Memory B cell (primary cell): ENCODE measurements around the gene LRRC32.

ENCODE experiments used
- ATAC-seq: fragments of 150-1000 bp; cut with Tn5 transposase; 2 replicates; pipeline ENCODE4 v1.10.0; 2021; ENCODE audit warnings: low read depth, mild to moderate bottlenecking, moderate library complexity
- DNase-seq, 2 donors: peaks; one replicate each; pipeline ENCODE4 v3.0.0; 2022; ENCODE audit warnings: low spot score in 2 of 2
- H3K27ac Mint-ChIP-seq: one replicate; pipeline ENCODE4 v1.8.0; 2022; ENCODE audit warnings: mild to moderate bottlenecking, moderate library complexity, mixed read lengths
- H3K27me3 Mint-ChIP-seq: one replicate; pipeline ENCODE4 v1.8.0; 2022; ENCODE audit warnings: mixed read lengths
- H3K36me3 Mint-ChIP-seq: one replicate; pipeline ENCODE4 v1.8.0; 2022; ENCODE audit warnings: mild to moderate bottlenecking, mixed read lengths
- H3K4me1 Mint-ChIP-seq: one replicate; pipeline ENCODE4 v1.8.0; 2022; ENCODE audit warnings: mixed read lengths
- H3K4me3 Mint-ChIP-seq: one replicate; pipeline ENCODE4 v1.8.0; 2022; ENCODE audit warnings: mild to moderate bottlenecking, moderate library complexity, mixed read lengths
- H3K9me3 Mint-ChIP-seq: one replicate; pipeline ENCODE4 v1.8.0; 2022; ENCODE audit warnings: mixed read lengths

Gene LRRC32

GRCh38 chr11:76667856-76668255, 2.7 kb downstream of the LRRC32 start:
- no peak for DNase-seq
- Mint-ChIP-seq H3K27ac (no peak overlapping the region), H3K9me3 (no peaks in the 10 kb centered on the region), H3K4me3 (no peak overlapping the region), H3K4me1 (peaks cover 58% of the 10 kb centered on the region), H3K27me3 (peaks cover 37% of the 10 kb centered on the region), H3K36me3 (no peaks in the 10 kb centered on the region)
- no peak for ATAC-seq

- no peak for ATAC-seq
- H3K27me3 Mint-ChIP-seq: peaks cover 38% of the 10 kb centered on the region
Measured at GRCh38 chr11:76667271-76667818, 3.2 kb downstream of the LRRC32 start.

GRCh38 chr11:76666830-76667229, 3.7 kb downstream of the LRRC32 start:
- Mint-ChIP-seq H3K36me3 (no peaks in the 10 kb centered on the region), H3K9me3 (no peaks in the 10 kb centered on the region), H3K27ac (no peak overlapping the region), H3K27me3 (peaks cover 38% of the 10 kb centered on the region), H3K4me3 (no peak overlapping the region), H3K4me1 (peaks cover 54% of the 10 kb centered on the region)
- DNase-seq (no peak), ATAC-seq (no peak)

More at GRCh38 chr11:76667271-76667818, 3.2 kb downstream of the LRRC32 start:
- Mint-ChIP-seq H3K36me3 (no peaks in the 10 kb centered on the region), H3K4me3 (no peak overlapping the region), H3K4me1 (peaks cover 56% of the 10 kb centered on the region), H3K27ac (no peak overlapping the region), H3K9me3 (no peaks in the 10 kb centered on the region)
- no peak for DNase-seq

DNA sequence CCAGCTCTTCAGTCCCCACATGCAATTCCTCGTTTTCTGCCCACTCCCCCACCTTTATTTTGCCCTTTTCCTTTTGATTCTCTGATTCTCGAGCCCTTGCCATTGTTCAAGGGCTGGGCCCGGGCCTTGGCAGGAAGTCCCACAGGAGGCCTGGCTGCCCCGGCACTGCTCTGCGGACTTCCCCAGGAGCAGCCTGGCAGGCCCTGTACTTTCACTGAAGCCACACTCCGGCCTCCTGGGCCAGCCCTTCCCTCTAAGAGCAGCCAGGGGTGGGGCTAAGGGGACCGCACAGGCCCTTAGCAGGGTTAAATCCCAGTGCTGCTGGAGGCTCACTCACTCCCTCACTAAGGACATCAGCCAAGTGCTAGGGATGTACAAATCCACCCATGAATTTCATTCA, 4.1 kb downstream of the LRRC32 start:
- H3K4me1 Mint-ChIP-seq: peaks cover 50% of the 10 kb centered on the region
- no peak overlapping the region for H3K4me3 Mint-ChIP-seq
- H3K27me3 Mint-ChIP-seq: peaks cover 38% of the 10 kb centered on the region
- no peak overlapping the region for H3K27ac Mint-ChIP-seq
- no peaks in the 10 kb centered on the region for H3K36me3 Mint-ChIP-seq
- no peaks in the 10 kb centered on the region for H3K9me3 Mint-ChIP-seq
- DNase-seq (no peak), ATAC-seq (peak; percentile 23)

DNA sequence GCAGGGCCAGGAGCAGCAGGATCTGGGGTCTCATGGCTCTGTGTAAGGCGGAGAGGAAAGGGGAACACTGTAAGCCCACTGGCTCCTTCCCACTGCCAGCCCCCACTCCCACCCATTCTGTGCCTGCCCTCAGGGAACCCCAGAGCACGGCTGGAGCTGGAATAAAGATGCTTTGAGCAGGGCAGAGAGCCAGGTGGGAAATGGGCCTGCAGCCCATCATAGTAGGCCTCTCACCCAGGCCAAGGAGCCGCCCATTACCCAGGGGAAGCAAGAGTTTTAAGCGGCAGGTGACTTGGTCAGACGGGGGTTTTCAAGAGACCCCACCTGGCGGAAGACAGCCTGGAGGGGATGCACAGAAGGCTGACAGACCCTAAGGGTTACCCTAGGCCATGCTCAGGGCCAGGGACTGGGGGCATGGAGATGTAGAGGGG, 4.6 kb downstream of the LRRC32 start:
- Mint-ChIP-seq H3K9me3 (no peaks in the 10 kb centered on the region), H3K27me3 (peaks cover 37% of the 10 kb centered on the region), H3K27ac (no peak overlapping the region), H3K36me3 (no peaks in the 10 kb centered on the region), H3K4me1 (peaks cover 46% of the 10 kb centered on the region), H3K4me3 (no peak overlapping the region)
- DNase-seq (no peak), ATAC-seq (no peak)

DNA sequence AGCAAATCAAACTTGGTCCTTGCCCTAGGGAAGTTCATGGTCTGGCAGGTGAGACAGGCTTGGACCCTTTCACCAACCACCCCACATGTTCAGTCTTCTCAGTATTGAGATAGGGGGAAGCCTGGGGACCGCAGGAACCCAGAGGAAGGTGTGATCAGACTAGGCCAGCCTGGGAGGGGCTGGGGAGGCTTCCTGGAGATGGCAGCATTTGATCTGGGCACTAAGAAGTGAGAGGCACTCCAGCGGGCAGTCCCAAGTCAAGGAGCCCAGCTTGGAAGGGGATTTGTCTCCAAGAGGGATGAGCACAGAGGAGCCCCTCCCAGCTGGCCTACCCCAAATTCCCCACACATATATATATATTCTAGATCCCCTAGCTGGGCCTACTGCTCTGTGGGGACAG, 5.4 kb downstream of the LRRC32 start:
- H3K36me3 Mint-ChIP-seq: no peaks in the 10 kb centered on the region
- DNase-seq: no peak
- peaks cover 46% of the 10 kb centered on the region for H3K4me1 Mint-ChIP-seq
- peak; percentile 26 for ATAC-seq
- H3K27me3 Mint-ChIP-seq: peaks cover 37% of the 10 kb centered on the region
- H3K4me3 Mint-ChIP-seq: no peak overlapping the region
- no peak overlapping the region for H3K27ac Mint-ChIP-seq
- H3K9me3 Mint-ChIP-seq: no peaks in the 10 kb centered on the region

- Mint-ChIP-seq H3K27ac (no peak overlapping the region), H3K9me3 (no peaks in the 10 kb centered on the region), H3K4me3 (no peak overlapping the region), H3K27me3 (peaks cover 33% of the 10 kb centered on the region), H3K4me1 (peaks cover 42% of the 10 kb centered on the region), H3K36me3 (no peaks in the 10 kb centered on the region)
- ATAC-seq: peak; percentile 69
- DNase-seq: no peak
Measured at GRCh38 chr11:76664578-76665061, 5.9 kb downstream of the LRRC32 start.

GRCh38 chr11:76663912-76664440, 6.6 kb downstream of the LRRC32 start:
- DNase-seq (no peak), ATAC-seq (no peak)
- H3K4me1 Mint-ChIP-seq: peaks cover 36% of the 10 kb centered on the region
- no peaks in the 10 kb centered on the region for H3K36me3 Mint-ChIP-seq
- peaks cover 29% of the 10 kb centered on the region for H3K27me3 Mint-ChIP-seq
- no peaks in the 10 kb centered on the region for H3K9me3 Mint-ChIP-seq
- H3K27ac Mint-ChIP-seq: no peak overlapping the region
- no peak overlapping the region for H3K4me3 Mint-ChIP-seq

DNA sequence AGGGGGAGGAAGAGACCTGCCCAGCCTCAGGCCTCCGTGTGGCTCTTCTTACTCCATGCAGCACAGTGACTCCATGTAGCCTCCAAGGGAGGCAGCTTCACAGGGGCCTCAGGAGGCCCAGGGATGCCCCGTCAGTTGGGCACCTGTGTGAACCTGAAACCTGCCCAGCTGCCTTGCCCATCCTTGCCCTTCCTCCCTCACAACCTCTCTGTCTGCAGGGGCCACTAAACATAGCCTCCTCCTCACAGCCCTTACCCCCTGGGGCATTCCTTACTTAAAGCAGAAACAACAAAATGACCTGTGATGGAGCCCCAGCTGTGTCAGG, 7.1 kb downstream of the LRRC32 start:
- H3K4me3 Mint-ChIP-seq: no peak overlapping the region
- no peaks in the 10 kb centered on the region for H3K36me3 Mint-ChIP-seq
- no peak for ATAC-seq
- peaks cover 33% of the 10 kb centered on the region for H3K4me1 Mint-ChIP-seq
- no peak overlapping the region for H3K27ac Mint-ChIP-seq
- no peak for DNase-seq
- H3K27me3 Mint-ChIP-seq: peaks cover 24% of the 10 kb centered on the region
- no peaks in the 10 kb centered on the region for H3K9me3 Mint-ChIP-seq

- DNase-seq (no peak), ATAC-seq (no peak)
- H3K27ac Mint-ChIP-seq: no peak overlapping the region
- H3K9me3 Mint-ChIP-seq: no peaks in the 10 kb centered on the region
- no peaks in the 10 kb centered on the region for H3K36me3 Mint-ChIP-seq
- peaks cover 18% of the 10 kb centered on the region for H3K27me3 Mint-ChIP-seq
- H3K4me1 Mint-ChIP-seq: peaks cover 31% of the 10 kb centered on the region
- H3K4me3 Mint-ChIP-seq: no peak overlapping the region
Measured at GRCh38 chr11:76662656-76663485, 7.7 kb downstream of the LRRC32 start.

GRCh38 chr11:76661834-76662434, 8.6 kb downstream of the LRRC32 start:
- Mint-ChIP-seq H3K27me3 (peaks cover 16% of the 10 kb centered on the region), H3K36me3 (no peaks in the 10 kb centered on the region), H3K27ac (no peak overlapping the region), H3K4me3 (no peak overlapping the region), H3K4me1 (peaks cover 25% of the 10 kb centered on the region), H3K9me3 (no peaks in the 10 kb centered on the region)
- DNase-seq: no peak
- no peak for ATAC-seq

DNA sequence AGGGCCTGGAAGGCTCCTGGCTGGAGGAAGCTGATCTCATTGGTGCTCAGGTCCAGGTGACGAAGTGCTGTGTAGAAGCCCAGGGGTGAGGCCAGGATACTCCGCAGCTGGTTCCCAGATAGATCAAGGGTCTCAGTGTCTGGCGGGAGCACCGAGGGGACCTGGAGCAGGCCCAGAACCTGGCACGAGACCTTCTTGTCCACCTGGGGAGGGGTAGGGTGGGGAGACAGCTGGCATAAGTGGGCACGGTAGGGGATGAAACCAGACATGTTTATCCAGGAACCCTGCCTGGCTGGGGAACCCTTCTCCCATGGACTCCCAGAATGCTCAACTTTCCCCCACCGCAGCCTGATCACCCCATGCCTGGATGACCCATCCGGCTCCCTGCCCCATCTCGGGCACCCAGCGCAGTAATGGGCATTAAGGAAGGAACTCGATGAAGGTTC, 9.2 kb downstream of the LRRC32 start:
- no peak for ATAC-seq
- Mint-ChIP-seq H3K9me3 (no peaks in the 10 kb centered on the region), H3K27me3 (peaks cover 13% of the 10 kb centered on the region), H3K36me3 (no peaks in the 10 kb centered on the region), H3K27ac (no peak overlapping the region), H3K4me3 (no peak overlapping the region), H3K4me1 (peaks cover 19% of the 10 kb centered on the region)
- DNase-seq: no peak

DNA sequence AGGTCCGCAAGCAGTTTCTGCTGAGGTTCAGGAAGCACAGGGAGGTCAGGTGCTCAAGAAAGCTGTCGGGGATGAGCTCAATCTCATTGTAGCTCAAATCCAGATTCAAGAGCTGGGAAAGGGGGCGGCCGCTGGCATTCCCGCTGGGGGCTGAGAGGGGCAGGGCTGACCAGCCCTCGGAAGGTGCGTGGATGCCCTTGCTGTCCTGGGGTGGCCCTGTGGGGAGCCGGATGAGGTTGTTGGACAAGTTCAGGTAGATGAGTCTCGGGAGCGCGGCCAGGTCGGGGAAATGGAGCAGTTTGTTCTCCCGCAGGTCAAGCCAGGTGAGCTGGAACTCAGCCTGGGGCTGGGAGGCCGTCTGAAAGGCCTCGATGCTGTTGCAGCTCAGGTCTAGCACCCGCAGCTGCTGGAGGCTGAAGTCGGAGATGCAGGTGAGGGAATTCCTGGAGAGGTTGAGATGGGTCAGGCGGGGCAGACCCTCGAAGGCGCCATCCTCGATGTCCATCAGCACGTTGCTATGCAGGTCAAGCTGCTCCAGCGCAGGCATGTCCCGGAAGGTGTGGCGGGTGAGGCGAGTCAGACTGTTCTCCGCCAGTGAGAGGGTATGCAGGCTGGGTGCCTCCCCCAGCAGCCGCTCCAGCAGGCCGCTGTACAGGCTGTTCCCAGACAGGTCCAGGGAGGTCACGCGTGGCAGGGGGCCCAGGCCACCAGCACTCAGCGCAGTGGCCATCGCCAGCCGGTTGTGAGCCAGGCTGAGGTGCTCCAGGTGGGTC, 9.8 kb downstream of the LRRC32 start:
- Mint-ChIP-seq H3K27me3 (peaks cover 13% of the 10 kb centered on the region), H3K9me3 (no peaks in the 10 kb centered on the region), H3K27ac (no peak overlapping the region), H3K36me3 (no peaks in the 10 kb centered on the region), H3K4me3 (no peak overlapping the region), H3K4me1 (peaks cover 16% of the 10 kb centered on the region)
- ATAC-seq (no peak), DNase-seq (no peak)
